Measurements from ENCODE around the gene CPHXL. TPM values are rescaled to one million over a fixed set of nuclear protein-coding genes. Genes with fewer than 3 reads are reported as not detected.
A peak's percentile ranks its signal among the peaks of the same experiment; 100 is the strongest.

The CPHXL gene
- total and polyA plus RNA-seq, 9 donors: not detected

DNA sequence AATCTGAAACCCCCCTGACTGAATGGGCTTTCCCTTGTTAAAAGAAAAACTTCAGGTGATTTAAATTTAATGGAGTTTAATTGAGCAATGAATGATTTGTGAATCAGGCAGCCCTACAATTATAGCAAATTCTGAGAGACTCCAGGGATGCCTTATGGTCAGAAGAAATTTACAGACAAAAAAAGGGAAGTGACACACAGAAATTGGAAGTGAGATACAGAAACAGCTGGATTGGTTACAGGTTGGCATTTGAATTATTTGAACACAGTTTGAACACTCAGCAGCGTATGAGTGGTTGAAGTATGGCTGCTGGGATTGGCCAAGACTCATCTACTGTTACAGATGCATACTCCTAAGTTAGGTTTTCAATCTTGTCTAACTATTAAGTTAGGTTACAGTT is 19.0 kb upstream of the CPHXL start:
- Histone ChIP-seq H3K4me1 (ENCODE audit: insufficient read depth) (no peaks in the 10 kb centered on the region), H3K9me3 (no peaks in the 10 kb centered on the region), H3K27me3 (no peaks in the 10 kb centered on the region), H3K36me3 (no peaks in the 10 kb centered on the region), H3K4me3 (no peak overlapping the region), H3K27ac (no peak overlapping the region)
- TF ChIP-seq EP300 (IDR thresholded peaks at IDR 0.05) (no peak), POLR2A (IDR thresholded peaks at IDR 0.05) (no peak)
- TF ChIP-seq, protein P1, sequence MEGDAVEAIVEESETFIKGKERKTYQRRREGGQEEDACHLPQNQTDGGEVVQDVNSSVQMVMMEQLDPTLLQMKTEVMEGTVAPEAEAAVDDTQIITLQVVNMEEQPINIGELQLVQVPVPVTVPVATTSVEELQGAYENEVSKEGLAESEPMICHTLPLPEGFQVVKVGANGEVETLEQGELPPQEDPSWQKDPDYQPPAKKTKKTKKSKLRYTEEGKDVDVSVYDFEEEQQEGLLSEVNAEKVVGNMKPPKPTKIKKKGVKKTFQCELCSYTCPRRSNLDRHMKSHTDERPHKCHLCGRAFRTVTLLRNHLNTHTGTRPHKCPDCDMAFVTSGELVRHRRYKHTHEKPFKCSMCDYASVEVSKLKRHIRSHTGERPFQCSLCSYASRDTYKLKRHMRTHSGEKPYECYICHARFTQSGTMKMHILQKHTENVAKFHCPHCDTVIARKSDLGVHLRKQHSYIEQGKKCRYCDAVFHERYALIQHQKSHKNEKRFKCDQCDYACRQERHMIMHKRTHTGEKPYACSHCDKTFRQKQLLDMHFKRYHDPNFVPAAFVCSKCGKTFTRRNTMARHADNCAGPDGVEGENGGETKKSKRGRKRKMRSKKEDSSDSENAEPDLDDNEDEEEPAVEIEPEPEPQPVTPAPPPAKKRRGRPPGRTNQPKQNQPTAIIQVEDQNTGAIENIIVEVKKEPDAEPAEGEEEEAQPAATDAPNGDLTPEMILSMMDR (IDR thresholded peaks at IDR 0.05): no peak
- WGBS, 3 donors: 79 to 94% (median 79%) methylated on average over 1 of the region's 1 CpG
- intact Hi-C loops (cut with DNase I): loop anchor here in 1 of 4 donors (10.0 kb wide), 1 partner anchor 90 kb away; no protein-coding TSS in a partner anchor
- no peak for DNase-seq

GRCh38 chr16:75742424-75743047 is 16.2 kb upstream of the CPHXL start:
- no peak overlapping the region for H3K4me3 ChIP-seq
- no peak overlapping the region for H3K27ac ChIP-seq
- peaks cover 0 to 3% of the 10 kb centered on the region in 2 donors for H3K9me3 ChIP-seq
- TF ChIP-seq POLR2A (IDR thresholded peaks at IDR 0.05): no peak
- TF ChIP-seq, protein P1 (IDR thresholded peaks at IDR 0.05): no peak
- TF ChIP-seq EP300 (IDR thresholded peaks at IDR 0.05): no peak
- H3K36me3 ChIP-seq: no peaks in the 10 kb centered on the region
- 25 to 39% (median 33%) methylated on average over 1 of the region's 1 CpG for WGBS, 3 donors
- no peaks in the 10 kb centered on the region for H3K27me3 ChIP-seq
- DNase-seq: no peak
- intact Hi-C loops (cut with DNase I): loop anchor here in 1 of 4 donors (10.0 kb wide), 1 partner anchor 88 kb away; no protein-coding TSS in a partner anchor
- H3K4me1 ChIP-seq (ENCODE audit: insufficient read depth): no peaks in the 10 kb centered on the region

DNA sequence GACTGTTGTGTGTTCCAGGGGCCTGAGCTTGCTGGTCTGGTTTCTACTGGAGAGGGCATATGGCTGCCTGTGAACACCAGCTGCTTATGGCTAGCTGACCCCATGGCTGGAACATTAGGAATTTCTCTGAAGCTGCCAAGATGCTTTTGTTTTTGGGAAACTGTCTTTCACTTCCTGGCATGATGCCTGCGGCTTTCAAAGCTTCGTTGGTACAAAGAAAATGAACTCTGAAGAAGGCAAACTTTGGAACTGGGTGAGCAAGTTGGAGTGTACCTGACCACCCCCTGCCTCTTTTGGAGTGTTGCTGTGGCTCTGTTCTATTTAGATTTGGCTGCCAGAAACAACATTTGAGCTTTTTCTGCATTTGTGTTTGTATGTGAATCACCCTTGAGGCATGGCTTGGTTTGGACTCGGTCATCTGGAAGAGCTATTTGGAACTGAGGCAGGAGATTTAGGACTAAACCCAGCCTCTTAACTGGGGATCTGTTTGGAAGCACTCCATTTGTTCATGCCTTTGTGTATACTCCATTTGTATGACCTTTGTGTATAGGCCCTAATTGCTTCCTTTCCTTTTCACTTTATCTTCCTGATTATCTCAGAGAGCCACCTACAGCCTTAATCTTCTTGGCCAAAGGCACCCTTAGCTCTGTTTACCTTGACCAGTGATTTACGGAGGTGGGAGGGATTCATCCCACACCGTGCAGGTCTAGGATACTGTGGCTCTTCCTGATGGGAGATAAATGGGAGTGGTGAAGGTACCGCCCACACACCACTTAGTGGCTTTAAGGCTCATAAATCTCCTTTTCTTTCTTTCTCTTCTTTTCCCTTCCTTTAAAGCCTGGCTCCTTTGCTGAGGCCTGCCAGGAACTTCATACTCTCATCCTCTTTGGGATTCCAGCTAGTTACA is 7.3 kb upstream of the CPHXL start:
- Histone ChIP-seq H3K27ac (peak overlapping the region in 1 of 2 donors; percentile 47), H3K27me3 (no peaks in the 10 kb centered on the region), H3K4me1 (ENCODE audit: insufficient read depth) (peaks cover 10% of the 10 kb centered on the region), H3K36me3 (no peaks in the 10 kb centered on the region), H3K9me3 (no peaks in the 10 kb centered on the region), H3K4me3 (no peak overlapping the region)
- TF ChIP-seq POLR2A (IDR thresholded peaks at IDR 0.05) (no peak), EP300 (IDR thresholded peaks at IDR 0.05) (no peak)
- TF ChIP-seq, protein P1 (IDR thresholded peaks at IDR 0.05): no peak
- WGBS, 3 donors: 4 to 9% (median 4%) methylated on average over 6 of the region's 6 CpGs
- DNase-seq: peak; percentile 30 to 73 (median 64)
- intact Hi-C loops (cut with DNase I): no loop called here

DNA sequence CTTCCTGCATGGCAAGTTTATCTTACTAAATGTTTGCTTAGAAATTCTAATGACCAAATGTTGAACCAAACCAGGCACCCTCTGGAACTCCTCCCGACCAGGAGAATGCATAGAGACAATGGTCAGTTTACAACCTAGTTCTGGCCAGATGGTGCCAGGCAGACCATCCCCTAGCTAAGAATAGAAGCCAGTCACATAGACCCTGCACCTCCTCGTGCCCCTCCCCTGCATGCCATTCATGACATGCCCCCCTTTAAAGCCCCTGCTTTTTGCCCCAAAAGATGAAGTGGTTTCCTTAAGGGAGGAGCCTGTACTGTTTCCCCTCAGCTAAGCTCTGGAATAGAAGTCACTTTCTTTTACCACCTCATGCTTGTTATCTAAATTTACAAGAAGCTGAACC is 6.6 kb upstream of the CPHXL start:
- Histone ChIP-seq H3K9me3 (no peaks in the 10 kb centered on the region), H3K27me3 (no peaks in the 10 kb centered on the region), H3K4me1 (ENCODE audit: insufficient read depth) (peaks cover 10% of the 10 kb centered on the region), H3K27ac (peak overlapping the region in 1 of 2 donors; percentile 47), H3K4me3 (no peak overlapping the region), H3K36me3 (no peaks in the 10 kb centered on the region)
- TF ChIP-seq POLR2A (IDR thresholded peaks at IDR 0.05) (no peak), EP300 (IDR thresholded peaks at IDR 0.05) (no peak)
- TF ChIP-seq, protein P1 (IDR thresholded peaks at IDR 0.05): no peak
- intact Hi-C loops (cut with DNase I): no loop called here
- 14 to 26% (median 21%) methylated on average over 2 of the region's 2 CpGs for WGBS, 3 donors
- DNase-seq: no peak
